ENCODE results near the gene RAN.
"Not testable (repeated sequence)": the region's sequence is repeated elsewhere in the genome, so short reads cannot be mapped to it uniquely, and the experiment has no call there.

RAN gene

GRCh38 chr12:130879212-130879686 lies 7.4 kb downstream of the RAN start:
- no peak for DNase-seq

- no peak for DNase-seq
Observed at GRCh38 chr12:130879781-130880389, 8.0 kb downstream of the RAN start.

- no peak for DNase-seq
Observed at GRCh38 chr12:130880411-130880885, 8.6 kb downstream of the RAN start.

GRCh38 chr12:130881046-130881445 lies 9.2 kb downstream of the RAN start:
- DNase-seq: no peak

- DNase-seq: no peak
Observed at GRCh38 chr12:130881548-130881947, 9.7 kb downstream of the RAN start.

- not testable (repeated sequence) for DNase-seq
Observed at GRCh38 chr12:130887190-130887589, 15.3 kb downstream of the RAN start.

- DNase-seq: no peak
Observed at GRCh38 chr12:130904064-130904463, 32.2 kb downstream of the RAN start.

GRCh38 chr12:130904936-130905455 lies 33.1 kb downstream of the RAN start:
- DNase-seq: not testable (repeated sequence)

- DNase-seq: no peak
Observed at GRCh38 chr12:130909111-130909510, 37.2 kb downstream of the RAN start.

- no peak for DNase-seq
Observed at GRCh38 chr12:130911193-130911592, 39.3 kb downstream of the RAN start.

- no peak for DNase-seq
Observed at GRCh38 chr12:130911933-130912332, 40.1 kb downstream of the RAN start.

- peak; percentile 61 to 62 for DNase-seq
Observed at GRCh38 chr12:130916241-130916911, 44.5 kb downstream of the RAN start.

- no peak for DNase-seq
Observed at GRCh38 chr12:130917607-130918006, 45.7 kb downstream of the RAN start.

GRCh38 chr12:130919086-130919485 lies 47.2 kb downstream of the RAN start:
- no peak for DNase-seq

- DNase-seq: no peak
Observed at GRCh38 chr12:130920119-130920703, 48.3 kb downstream of the RAN start.

GRCh38 chr12:130920723-130921381 lies 49.0 kb downstream of the RAN start:
- no peak for DNase-seq

- DNase-seq: no peak
Observed at GRCh38 chr12:130922511-130922953, 50.7 kb downstream of the RAN start.

- no peak for DNase-seq
Observed at GRCh38 chr12:130924966-130925665, 53.2 kb downstream of the RAN start.

GRCh38 chr12:130925666-130926015 lies 53.8 kb downstream of the RAN start:
- no peak for DNase-seq

Data from NCI-H2081 (cell line).